Brain microvascular endothelial cell (primary cell): ENCODE results near the gene SPNS1.
"Not testable (repeated sequence)": the region's sequence is repeated elsewhere in the genome, so short reads cannot be mapped to it uniquely, and the experiment has no call there.

ENCODE experiments used
- DNase-seq: peaks from one replicate; pipeline ENCODE4 v3.0.0-alpha.2; 2020
- H3K27ac ChIP-seq: fragments of 250-450 bp; sonication (Bioruptor Pico); 2 replicates; pipeline ENCODE4 v1.5.1; 2020; ENCODE audit warnings: mild to moderate bottlenecking, moderate library complexity
- H3K27me3 ChIP-seq: fragments of 250-450 bp; sonication (Bioruptor Pico); replicated peaks from 2 replicates; pipeline ENCODE4 v1.5.1; 2020; ENCODE audit warnings: mild to moderate bottlenecking
- H3K36me3 ChIP-seq: fragments of 250-450 bp; sonication (Bioruptor Pico); replicated peaks from 2 replicates; pipeline ENCODE4 v1.5.1; 2020; ENCODE audit warnings: mild to moderate bottlenecking
- H3K4me3 ChIP-seq: 2 replicates; pipeline ENCODE4 v1.5.1; 2011; ENCODE audit warnings: low read depth, mild to moderate bottlenecking, control low read depth, low read length, moderate library complexity
- CTCF ChIP-seq: IDR thresholded peaks from 2 replicates; pipeline ENCODE4 v1.5.1; 2011; ENCODE audit warnings: low read depth, mild to moderate bottlenecking, moderate library complexity, low read length, control low read depth, inconsistent platforms; ENCODE audit errors: missing control alignments
- in situ Hi-C: cut with HindIII; loops from 2 replicates; pipeline ENCODE4 v1.10.0; 2017; ENCODE audit warnings: low sequenced_read_pairs, low pct_ligation_motif_present

Gene SPNS1

DNA sequence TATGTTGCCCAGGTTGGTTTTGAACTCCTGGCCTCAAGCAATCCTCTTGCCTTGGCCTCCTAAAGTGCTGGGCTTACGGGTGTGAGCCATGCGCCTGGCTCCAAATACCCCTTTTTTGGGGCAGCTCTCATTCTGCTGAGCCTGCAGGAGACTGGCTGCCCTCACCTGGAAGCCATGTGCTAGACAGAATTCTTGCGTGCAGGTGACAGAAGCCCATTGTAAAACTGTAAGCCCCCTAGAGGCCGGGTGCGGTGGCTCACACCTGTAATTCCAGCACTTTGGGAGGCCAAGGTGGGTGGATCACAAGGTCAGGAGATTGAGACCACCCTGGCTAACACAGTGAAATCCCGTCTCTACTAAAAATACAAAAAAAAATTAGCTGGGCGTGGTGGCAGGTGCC is 5.8 kb downstream of the SPNS1 start:
- H3K27ac ChIP-seq, DNase-seq, H3K4me3 ChIP-seq, H3K27me3 ChIP-seq, in situ Hi-C loops: not testable (repeated sequence)
- TF ChIP-seq CTCF, result peak; percentile 7
- H3K36me3 ChIP-seq, result peaks cover 44% of the 10 kb centered on the region

DNA sequence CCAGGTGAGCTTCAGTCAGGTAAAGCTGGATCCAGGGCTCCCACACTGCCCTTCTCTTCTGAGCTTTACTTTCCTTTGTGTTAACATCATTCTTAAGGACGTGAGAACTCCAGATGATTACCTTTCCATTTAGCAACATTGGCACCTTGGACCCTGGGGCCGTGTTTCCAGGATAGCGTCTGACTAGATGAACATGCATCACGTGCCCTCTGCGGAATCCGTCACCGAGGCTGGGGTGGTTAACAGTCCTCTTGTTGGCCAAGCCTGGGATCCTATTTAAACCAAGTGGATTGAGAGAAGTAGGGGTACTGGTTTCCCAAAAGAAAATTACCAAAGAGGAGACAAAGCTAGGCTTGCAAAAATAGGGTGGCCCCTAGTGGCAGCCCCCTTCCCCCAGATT is 6.4 kb downstream of the SPNS1 start:
- Histone ChIP-seq H3K36me3 (peaks cover 48% of the 10 kb centered on the region), H3K4me3 (no peak overlapping the region), H3K27ac (no peak overlapping the region), H3K27me3 (no peaks in the 10 kb centered on the region)
- no peak for DNase-seq
- in situ Hi-C loops, result no loop called here
- no peak for TF ChIP-seq CTCF

DNA sequence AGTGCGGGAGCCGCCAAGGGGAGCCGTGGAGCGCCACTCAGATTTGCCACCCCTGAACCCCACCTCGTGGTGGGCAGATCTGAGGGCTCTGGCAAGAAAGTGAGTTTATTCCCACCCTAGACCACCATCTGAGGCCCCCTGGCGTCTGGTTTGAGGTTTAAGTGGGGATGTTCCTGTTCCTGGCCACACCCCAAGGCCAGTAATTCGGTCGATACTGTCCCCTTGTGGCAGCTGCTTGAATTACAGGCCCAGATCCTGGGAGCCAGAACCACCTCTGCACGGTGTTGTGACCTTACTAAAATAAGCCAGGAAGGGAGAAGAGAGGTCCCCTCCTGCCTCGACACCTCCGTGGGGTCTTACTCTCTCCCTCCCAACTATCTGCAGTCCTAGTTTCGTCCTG is 6.9 kb downstream of the SPNS1 start:
- peak; percentile 80 for TF ChIP-seq CTCF
- DNase-seq, result no peak
- in situ Hi-C loops, result no loop called here
- H3K4me3 ChIP-seq, result no peak overlapping the region
- peaks cover 51% of the 10 kb centered on the region for H3K36me3 ChIP-seq
- no peaks in the 10 kb centered on the region for H3K27me3 ChIP-seq
- H3K27ac ChIP-seq, result no peak overlapping the region

GRCh38 chr16:28982418-28982817 is 7.8 kb downstream of the SPNS1 start:
- Histone ChIP-seq H3K36me3 (peaks cover 59% of the 10 kb centered on the region), H3K27me3 (no peaks in the 10 kb centered on the region), H3K27ac (no peak overlapping the region), H3K4me3 (no peak overlapping the region)
- no peak for DNase-seq
- in situ Hi-C loops, result no loop called here
- TF ChIP-seq CTCF, result no peak

DNA sequence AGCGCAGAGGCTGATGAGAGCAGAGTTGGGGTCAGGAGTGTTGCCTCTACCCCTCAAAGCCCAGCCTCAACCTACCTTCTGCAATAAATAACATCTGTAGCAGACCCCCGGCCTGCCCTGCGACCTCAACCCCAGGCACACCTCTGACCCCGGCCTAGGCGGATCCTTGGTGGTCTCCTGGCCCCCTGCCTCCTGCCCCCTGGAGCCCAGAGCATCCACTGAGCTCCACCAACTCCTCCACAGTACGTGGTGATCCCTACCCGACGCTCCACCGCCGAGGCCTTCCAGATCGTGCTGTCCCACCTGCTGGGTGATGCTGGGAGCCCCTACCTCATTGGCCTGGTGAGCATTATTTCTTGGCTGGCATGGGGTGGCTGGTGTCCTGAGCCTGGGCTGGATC is 8.4 kb downstream of the SPNS1 start:
- in situ Hi-C loops, result no loop called here
- TF ChIP-seq CTCF, result no peak
- H3K4me3 ChIP-seq, result no peak overlapping the region
- no peak overlapping the region for H3K27ac ChIP-seq
- peaks cover 61% of the 10 kb centered on the region for H3K36me3 ChIP-seq
- no peaks in the 10 kb centered on the region for H3K27me3 ChIP-seq
- DNase-seq, result no peak

GRCh38 chr16:28983644-28984043 is 9.1 kb downstream of the SPNS1 start:
- Histone ChIP-seq H3K27ac (no peak overlapping the region), H3K4me3 (no peak overlapping the region), H3K27me3 (no peaks in the 10 kb centered on the region), H3K36me3 (peaks cover 63% of the 10 kb centered on the region)
- DNase-seq, result no peak
- in situ Hi-C loops, result no loop called here
- no peak for TF ChIP-seq CTCF
